Activated CD4-positive, CD25-positive, alpha-beta regulatory T cell treated with anti-CD3 and anti-CD28 coated beads, Interleukin-2, amount 50 U/mL, for 16 hours (primary cell): Measurements from ENCODE around the gene HTR1E.
"Not testable (repeated sequence)": the region's sequence is repeated elsewhere in the genome, so short reads cannot be mapped to it uniquely, and the experiment has no call there.

Source experiments
- DNase-seq: peaks from one replicate; pipeline ENCODE4 v3.0.0-alpha.2; 2020; ENCODE audit warnings: low read depth, low spot score

Gene HTR1E

GRCh38 chr6:86937219-86938079 is at the start of gene HTR1E:
TSS of gene HTR1E (plus strand) at chr6:86937528. CDS start at chr6:87015335, 77,807 bp downstream.
- DNase-seq = no peak

GRCh38 chr6:86888301-86888700 is 49.0 kb upstream of the HTR1E start:
- DNase-seq = no peak

GRCh38 chr6:86897265-86897664 is 40.1 kb upstream of the HTR1E start:
- not testable (repeated sequence) for DNase-seq

- no peak for DNase-seq
These were observed 23.5 kb upstream of the HTR1E start for GRCh38 chr6:86913795-86914194.

GRCh38 chr6:86916393-86916792 is 20.9 kb upstream of the HTR1E start:
- no peak for DNase-seq

- DNase-seq = not testable (repeated sequence)
These were observed 10.2 kb upstream of the HTR1E start for GRCh38 chr6:86927138-86927537.

- DNase-seq = not testable (repeated sequence)
These were observed 9.5 kb upstream of the HTR1E start for GRCh38 chr6:86927859-86928258.

GRCh38 chr6:86934365-86934764 is 3.0 kb upstream of the HTR1E start:
- DNase-seq = no peak

- no peak for DNase-seq
These were observed 502 bp upstream of the HTR1E start for GRCh38 chr6:86936834-86937218.

GRCh38 chr6:86938814-86939213 is 1.5 kb downstream of the HTR1E start:
- no peak for DNase-seq

GRCh38 chr6:86941461-86941860 is 4.1 kb downstream of the HTR1E start:
- no peak for DNase-seq

GRCh38 chr6:86942769-86943516 is 5.6 kb downstream of the HTR1E start:
- no peak for DNase-seq

- DNase-seq = no peak
These were observed 6.6 kb downstream of the HTR1E start for GRCh38 chr6:86943819-86944407.

- DNase-seq = no peak
These were observed 12.4 kb downstream of the HTR1E start for GRCh38 chr6:86949771-86950170.

- DNase-seq = no peak
These were observed 15.7 kb downstream of the HTR1E start for GRCh38 chr6:86952991-86953390.

GRCh38 chr6:86959656-86960055 is 22.3 kb downstream of the HTR1E start:
- DNase-seq = no peak

- no peak for DNase-seq
These were observed 24.3 kb downstream of the HTR1E start for GRCh38 chr6:86961455-86962200.

- DNase-seq = no peak
These were observed 26.0 kb downstream of the HTR1E start for GRCh38 chr6:86963352-86963751.

GRCh38 chr6:86964029-86964579 is 26.8 kb downstream of the HTR1E start:
- no peak for DNase-seq

- no peak for DNase-seq
These were observed 28.9 kb downstream of the HTR1E start for GRCh38 chr6:86966271-86966670.

- no peak for DNase-seq
These were observed 32.2 kb downstream of the HTR1E start for GRCh38 chr6:86969573-86969972.
